NCI-H748 treated with DMSO at 0.1 percent for 48 hours (cell line): ENCODE measurements around the gene ATL2.
A peak's percentile ranks its signal among the peaks of the same experiment; 100 is the strongest.
"Not testable (repeated sequence)": the region's sequence is repeated elsewhere in the genome, so short reads cannot be mapped to it uniquely, and the experiment has no call there.

Experiments
- DNase-seq: peaks from one replicate; lab custom pipeline; 2025; lab: John Stamatoyannopoulos, UW

The ATL2 gene

GRCh38 chr2:38377050-38377828, at the start of gene ATL2:
Gene ATL2, minus strand, starts transcription at chr2:38377273. Its CDS starts 13 bp downstream, at chr2:38377260.
- peak; percentile 79 for DNase-seq

GRCh38 chr2:38423763-38424162, 46.7 kb upstream of the ATL2 start:
- no peak for DNase-seq

GRCh38 chr2:38421274-38422056, 44.4 kb upstream of the ATL2 start:
- DNase-seq, result no peak

- no peak for DNase-seq
Observed at GRCh38 chr2:38419499-38419898, 42.4 kb upstream of the ATL2 start.

GRCh38 chr2:38418735-38419134, 41.7 kb upstream of the ATL2 start:
- DNase-seq, result no peak

- DNase-seq, result no peak
Observed at GRCh38 chr2:38417745-38418689, 40.9 kb upstream of the ATL2 start.

- DNase-seq, result no peak
Observed at GRCh38 chr2:38416296-38417036, 39.4 kb upstream of the ATL2 start.

GRCh38 chr2:38415728-38416291, 38.7 kb upstream of the ATL2 start:
- DNase-seq, result no peak

- no peak for DNase-seq
Observed at GRCh38 chr2:38415023-38415422, 38.0 kb upstream of the ATL2 start.

GRCh38 chr2:38412235-38412871, 35.3 kb upstream of the ATL2 start:
- DNase-seq, result not testable (repeated sequence)

GRCh38 chr2:38409156-38410102, 32.4 kb upstream of the ATL2 start:
- no peak for DNase-seq

- DNase-seq, result no peak
Observed at GRCh38 chr2:38407111-38407682, 30.1 kb upstream of the ATL2 start.

- DNase-seq, result no peak
Observed at GRCh38 chr2:38406597-38407110, 29.6 kb upstream of the ATL2 start.

- DNase-seq, result no peak
Observed at GRCh38 chr2:38405917-38406596, 29.0 kb upstream of the ATL2 start.

- DNase-seq, result no peak
Observed at GRCh38 chr2:38400513-38400912, 23.4 kb upstream of the ATL2 start.

GRCh38 chr2:38398739-38399138, 21.7 kb upstream of the ATL2 start:
- DNase-seq, result no peak

GRCh38 chr2:38394903-38395341, 17.8 kb upstream of the ATL2 start:
- no peak for DNase-seq

- DNase-seq, result no peak
Observed at GRCh38 chr2:38394041-38394440, 17.0 kb upstream of the ATL2 start.
